Effector CD4-positive, alpha-beta T cell (primary cell): Measurements from ENCODE around the gene ZFYVE19.

Experiments used
- DNase-seq: peaks from one replicate; pipeline ENCODE4 v3.0.0-alpha.2; 2020
- total RNA-seq: gene quantifications from one replicate; lab custom pipeline; 2026; lab: John Stamatoyannopoulos, UW

Gene ZFYVE19
- total RNA-seq, result 28.5 reads per million, percentile 55 among the genes with 10 or more reads in this experiment

- DNase-seq, result peak; percentile 93
Measured at GRCh38 chr15:40807028-40807887, at the start of gene ZFYVE19, which contains the start of gene DNAJC17. Gene ZFYVE19 (plus strand): TSS chr15:40807089. CDS start chr15:40807590, 501 bp downstream. Gene DNAJC17 (minus strand): TSS chr15:40807473. CDS start chr15:40807446, 27 bp downstream.

- DNase-seq, result no peak
Measured at GRCh38 chr15:40759961-40760360, 46.9 kb upstream of the ZFYVE19 start.

GRCh38 chr15:40762919-40763800 lies 43.7 kb upstream of the ZFYVE19 start:
- DNase-seq, result peak; percentile 23

GRCh38 chr15:40763801-40764628 lies 42.9 kb upstream of the ZFYVE19 start, which contains the start of gene GCHFR:
Gene GCHFR (plus strand): TSS chr15:40764068. CDS start chr15:40764181, 113 bp downstream.
- DNase-seq, result peak; percentile 65

GRCh38 chr15:40764629-40765103 lies 42.2 kb upstream of the ZFYVE19 start:
- DNase-seq, result no peak

GRCh38 chr15:40766194-40766815 lies 40.6 kb upstream of the ZFYVE19 start:
- DNase-seq, result no peak

- no peak for DNase-seq
Measured at GRCh38 chr15:40766906-40767837, 39.7 kb upstream of the ZFYVE19 start.

- DNase-seq, result no peak
Measured at GRCh38 chr15:40767838-40768500, 38.9 kb upstream of the ZFYVE19 start.

- DNase-seq, result no peak
Measured at GRCh38 chr15:40768521-40769273, 38.2 kb upstream of the ZFYVE19 start.

- peak; percentile 42 for DNase-seq
Measured at GRCh38 chr15:40769274-40770146, 37.4 kb upstream of the ZFYVE19 start, which contains the start of gene C15orf62. Gene C15orf62 (plus strand): TSS chr15:40769980. CDS start chr15:40770496, 516 bp downstream.

- DNase-seq, result no peak
Measured at GRCh38 chr15:40770147-40770721, 36.7 kb upstream of the ZFYVE19 start.

- no peak for DNase-seq
Measured at GRCh38 chr15:40771242-40771641, 35.6 kb upstream of the ZFYVE19 start.

GRCh38 chr15:40772014-40772413 lies 34.9 kb upstream of the ZFYVE19 start:
- no peak for DNase-seq

- DNase-seq, result no peak
Measured at GRCh38 chr15:40773496-40773895, 33.4 kb upstream of the ZFYVE19 start.

GRCh38 chr15:40773902-40774301 lies 33.0 kb upstream of the ZFYVE19 start:
- DNase-seq, result no peak

- DNase-seq, result no peak
Measured at GRCh38 chr15:40775007-40775406, 31.9 kb upstream of the ZFYVE19 start.

GRCh38 chr15:40775740-40776536 lies 31.0 kb upstream of the ZFYVE19 start:
- DNase-seq, result no peak
